Measurements from ENCODE around the gene LCN1. TPM values are rescaled to one million over a fixed set of nuclear protein-coding genes. Genes with fewer than 3 reads are reported as not detected.

The LCN1 gene
- total RNA-seq, 6 donors from 2014 or later: not detected

DNA sequence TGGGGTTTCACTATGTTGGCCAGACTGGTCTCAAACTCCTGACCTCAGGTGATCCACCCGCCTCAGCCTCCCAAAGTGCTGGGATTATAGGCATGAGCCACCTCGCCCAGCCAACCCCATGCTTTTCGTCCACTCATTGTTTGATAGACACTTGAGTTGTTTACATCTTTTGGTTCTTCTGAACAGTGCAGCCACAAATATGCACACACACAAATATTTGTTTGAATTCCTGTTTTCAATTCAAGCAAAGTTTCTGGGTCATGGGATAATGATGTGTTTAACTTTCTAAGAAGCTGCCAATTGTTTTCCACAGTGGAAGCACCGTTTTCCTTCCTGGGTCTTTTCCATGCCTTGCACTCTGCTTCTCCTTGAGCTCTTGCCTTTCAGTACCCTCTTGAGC lies 33.5 kb downstream of the LCN1 start:
- Histone ChIP-seq H3K4me3 (no peak overlapping the region), H3K27ac (no peak overlapping the region), H3K4me1 (no peaks in the 10 kb centered on the region), H3K27me3 (no peaks in the 10 kb centered on the region), H3K9me3 (no peaks in the 10 kb centered on the region), H3K36me3 (no peaks in the 10 kb centered on the region)
- 50 to 70% methylated on average over 4 of the region's 4 CpGs for WGBS, 2 donors
- ATAC-seq (ENCODE audit: low FRiP score in 2 of 2): no peak
- DNase-seq: no peak
- TF ChIP-seq POLR2A (IDR thresholded peaks at IDR 0.05): no peak
- no peak for TF ChIP-seq POLR2AphosphoS5 (IDR thresholded peaks at IDR 0.05)
- no peak for TF ChIP-seq EP300 (IDR thresholded peaks at IDR 0.05)

DNA sequence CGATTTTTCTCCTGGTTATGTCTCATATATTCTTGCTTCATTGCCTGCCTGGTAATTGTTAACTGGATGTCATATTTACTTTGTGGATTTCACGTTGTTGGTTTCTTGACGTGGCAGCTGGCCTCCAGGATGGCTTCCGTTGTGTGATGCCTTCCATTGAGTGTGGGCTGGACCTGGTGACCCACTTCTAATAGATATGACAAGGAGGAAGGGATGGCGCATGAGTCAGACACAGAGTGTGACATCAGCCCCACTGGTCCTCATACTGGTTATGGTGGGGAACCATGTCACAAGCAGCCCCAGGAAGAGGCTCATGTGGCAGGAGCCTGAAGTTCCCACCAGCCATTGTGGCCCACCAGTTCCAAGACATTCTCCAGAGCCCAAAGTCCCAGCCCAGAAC lies 34.0 kb downstream of the LCN1 start:
- 81 to 82% methylated on average over 5 of the region's 5 CpGs for WGBS, 2 donors
- Histone ChIP-seq H3K27me3 (no peaks in the 10 kb centered on the region), H3K4me1 (no peaks in the 10 kb centered on the region), H3K9me3 (no peaks in the 10 kb centered on the region), H3K4me3 (no peak overlapping the region), H3K36me3 (no peaks in the 10 kb centered on the region), H3K27ac (no peak overlapping the region)
- TF ChIP-seq, protein P1, sequence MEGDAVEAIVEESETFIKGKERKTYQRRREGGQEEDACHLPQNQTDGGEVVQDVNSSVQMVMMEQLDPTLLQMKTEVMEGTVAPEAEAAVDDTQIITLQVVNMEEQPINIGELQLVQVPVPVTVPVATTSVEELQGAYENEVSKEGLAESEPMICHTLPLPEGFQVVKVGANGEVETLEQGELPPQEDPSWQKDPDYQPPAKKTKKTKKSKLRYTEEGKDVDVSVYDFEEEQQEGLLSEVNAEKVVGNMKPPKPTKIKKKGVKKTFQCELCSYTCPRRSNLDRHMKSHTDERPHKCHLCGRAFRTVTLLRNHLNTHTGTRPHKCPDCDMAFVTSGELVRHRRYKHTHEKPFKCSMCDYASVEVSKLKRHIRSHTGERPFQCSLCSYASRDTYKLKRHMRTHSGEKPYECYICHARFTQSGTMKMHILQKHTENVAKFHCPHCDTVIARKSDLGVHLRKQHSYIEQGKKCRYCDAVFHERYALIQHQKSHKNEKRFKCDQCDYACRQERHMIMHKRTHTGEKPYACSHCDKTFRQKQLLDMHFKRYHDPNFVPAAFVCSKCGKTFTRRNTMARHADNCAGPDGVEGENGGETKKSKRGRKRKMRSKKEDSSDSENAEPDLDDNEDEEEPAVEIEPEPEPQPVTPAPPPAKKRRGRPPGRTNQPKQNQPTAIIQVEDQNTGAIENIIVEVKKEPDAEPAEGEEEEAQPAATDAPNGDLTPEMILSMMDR (IDR thresholded peaks at IDR 0.05): no peak
- TF ChIP-seq EP300 (IDR thresholded peaks at IDR 0.05) (no peak), POLR2A (IDR thresholded peaks at IDR 0.05) (no peak), POLR2AphosphoS5 (IDR thresholded peaks at IDR 0.05) (no peak)
- no peak for DNase-seq
- ATAC-seq (ENCODE audit: low FRiP score in 2 of 2): no peak

DNA sequence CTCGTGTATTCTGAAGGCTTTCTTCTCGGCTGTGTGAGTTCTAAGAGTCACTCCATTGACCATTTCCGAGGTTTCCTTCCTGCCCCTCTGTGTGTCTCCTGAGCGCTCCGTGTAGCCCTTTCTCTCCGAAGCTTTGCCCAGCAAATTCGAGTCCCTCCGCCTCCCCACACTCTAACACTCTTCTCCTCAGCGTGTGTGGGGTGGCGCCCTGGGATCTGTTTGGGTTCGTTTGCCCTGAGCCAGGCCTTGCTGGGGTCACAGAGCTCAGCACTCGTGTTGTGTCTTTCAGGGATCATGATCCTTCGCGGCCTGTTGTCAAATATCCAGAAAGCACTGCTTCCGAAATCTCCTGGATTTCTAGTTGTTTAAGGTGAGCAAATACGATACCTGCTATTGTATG lies 34.7 kb downstream of the LCN1 start:
- no peak overlapping the region for H3K27ac ChIP-seq
- H3K4me1 ChIP-seq: no peaks in the 10 kb centered on the region
- ATAC-seq (ENCODE audit: low FRiP score in 2 of 2) (no peak), DNase-seq (no peak)
- no peak overlapping the region for H3K4me3 ChIP-seq
- H3K27me3 ChIP-seq: no peaks in the 10 kb centered on the region
- TF ChIP-seq, protein P1 (IDR thresholded peaks at IDR 0.05): no peak
- no peak for TF ChIP-seq POLR2A (IDR thresholded peaks at IDR 0.05)
- H3K9me3 ChIP-seq: no peaks in the 10 kb centered on the region
- no peaks in the 10 kb centered on the region for H3K36me3 ChIP-seq
- 72 to 79% methylated on average over 16 of the region's 16 CpGs for WGBS, 2 donors

DNA sequence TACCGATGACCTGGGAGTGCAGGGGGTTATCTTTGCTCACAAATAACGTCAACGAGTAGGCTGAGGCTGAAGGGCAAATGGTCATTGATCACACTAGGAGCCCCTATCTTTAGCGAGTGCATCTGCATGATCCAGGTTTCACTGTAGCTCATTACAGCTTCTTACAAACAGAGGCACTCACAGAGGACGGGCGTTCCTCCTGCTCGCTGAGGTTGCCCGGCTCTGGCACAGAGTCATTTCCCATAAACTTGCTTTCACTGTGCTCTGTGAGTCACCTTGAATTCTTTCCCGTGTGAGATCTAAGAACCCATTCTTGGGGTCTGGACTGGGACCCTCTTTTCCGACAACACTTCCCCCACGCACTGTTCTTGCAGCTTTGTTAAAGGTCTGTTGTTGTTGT lies 38.4 kb downstream of the LCN1 start:
- H3K36me3 ChIP-seq: no peaks in the 10 kb centered on the region
- no peaks in the 10 kb centered on the region for H3K4me1 ChIP-seq
- H3K27me3 ChIP-seq: no peaks in the 10 kb centered on the region
- DNase-seq (no peak), ATAC-seq (ENCODE audit: low FRiP score in 2 of 2) (no peak)
- WGBS, 2 donors: 58 to 59% methylated on average over 11 of the region's 11 CpGs
- no peak for TF ChIP-seq POLR2AphosphoS5 (IDR thresholded peaks at IDR 0.05)
- no peak for TF ChIP-seq POLR2A (IDR thresholded peaks at IDR 0.05)
- no peak for TF ChIP-seq EP300 (IDR thresholded peaks at IDR 0.05)
- TF ChIP-seq, protein P1 (IDR thresholded peaks at IDR 0.05): no peak
- H3K9me3 ChIP-seq: no peaks in the 10 kb centered on the region
- no peak overlapping the region for H3K27ac ChIP-seq
- H3K4me3 ChIP-seq: no peak overlapping the region

DNA sequence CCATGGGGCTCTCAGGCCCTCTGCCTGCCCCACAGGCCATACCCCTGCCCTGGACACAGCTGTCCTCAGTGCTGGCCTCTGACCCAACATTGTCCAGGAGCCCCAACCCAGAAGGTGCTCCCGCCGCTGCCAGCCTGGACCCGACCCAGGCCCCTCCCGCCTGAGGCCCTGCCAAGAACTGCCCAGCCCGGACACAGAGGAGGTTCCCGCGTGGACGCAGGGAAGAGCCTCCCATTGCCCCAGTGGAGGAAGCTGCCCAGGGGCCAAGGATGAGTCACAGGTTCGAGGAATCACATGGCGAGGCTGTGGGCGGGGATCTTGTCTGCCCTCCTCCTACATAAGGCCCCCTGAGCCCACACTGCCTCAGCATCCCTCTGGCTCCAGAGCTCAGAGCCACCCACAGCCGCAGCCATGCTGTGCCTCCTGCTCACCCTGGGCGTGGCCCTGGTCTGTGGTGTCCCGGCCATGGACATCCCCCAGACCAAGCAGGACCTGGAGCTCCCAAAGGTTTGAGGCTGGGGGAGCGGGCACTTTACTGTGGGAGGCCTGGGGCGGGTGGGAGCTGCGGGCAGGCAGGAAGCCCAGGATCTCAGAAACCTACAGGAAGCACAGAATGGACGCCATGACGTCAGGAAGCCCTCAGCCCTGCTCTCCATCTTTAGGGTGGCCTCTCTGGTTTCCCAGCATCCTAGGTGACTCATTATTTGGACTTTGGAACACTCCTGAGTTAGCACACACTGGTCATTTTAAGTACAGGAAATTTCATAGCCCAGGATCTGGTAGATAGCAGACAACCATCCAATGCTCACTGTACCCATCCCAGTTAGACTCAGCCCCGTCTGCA lies 40.4 kb downstream of the LCN1 start, which contains the start of gene PAEP:
PAEP (plus strand) TSS at position 366 of the 844 bp plus-strand sequence.
- peak in 1 of 2 donors; percentile 62 for DNase-seq

More for the DNA sequence above, 40.4 kb downstream of the LCN1 start, which contains the start of gene PAEP:
- no peak within 1 kb of the TSS for H3K27ac ChIP-seq
- H3K4me3 ChIP-seq: no peak within 1 kb of the TSS
- no peaks in the 10 kb centered on the region for H3K4me1 ChIP-seq
- no peak for ATAC-seq (ENCODE audit: low FRiP score in 2 of 2)
- H3K9me3 ChIP-seq: no peaks in the 10 kb centered on the region
- H3K27me3 ChIP-seq: no peaks in the 10 kb centered on the region
- WGBS, 2 donors: 86 to 100% methylated on average over 2 to 16 of the region's 20 CpGs
- no peak for TF ChIP-seq EP300 (IDR thresholded peaks at IDR 0.05)
- H3K36me3 ChIP-seq: no peaks in the 10 kb centered on the region

Data from upper lobe of left lung (tissue), 6 donors.